IPS DF 6.9 (cell line): ENCODE results near the gene TBCC.

Experiments
- DNase-seq: peaks from one replicate; pipeline ENCODE4 v3.0.0-alpha.2; 2013; ENCODE audit warnings: low read depth, low spot score
- H3K27ac ChIP-seq: one replicate; pipeline ENCODE4 v1.5.1; 2013; ENCODE audit warnings: low read length, control low read depth
- H3K27me3 ChIP-seq: 2 replicates; pipeline ENCODE4 v1.6.1; 2013; ENCODE audit warnings: mild to moderate bottlenecking, low read length; ENCODE audit not compliant: control insufficient read depth, insufficient read depth
- H3K36me3 ChIP-seq: 2 replicates; pipeline ENCODE4 v1.6.1; 2013; ENCODE audit warnings: low read length; ENCODE audit not compliant: control insufficient read depth, insufficient read depth
- H3K4me1 ChIP-seq: 2 replicates; pipeline ENCODE4 v1.6.1; 2013; ENCODE audit warnings: low read length; ENCODE audit not compliant: control insufficient read depth, insufficient read depth
- H3K4me3 ChIP-seq: 2 replicates; pipeline ENCODE4 v1.5.1; 2013; ENCODE audit warnings: mild to moderate bottlenecking, low read length
- H3K9me3 ChIP-seq: 2 replicates; pipeline ENCODE4 v1.6.1; 2013; ENCODE audit warnings: low read length, inconsistent platforms; ENCODE audit not compliant: control insufficient read depth, insufficient read depth
- WGBS: extraction: QIAGEN DNeasy Blood & Tissue Kit; methylation state at CpG from one replicate; pipeline ENCODE4 v1.1.7; 2013; ENCODE audit warnings: mixed read lengths, missing lambda C conversion rate; ENCODE audit not compliant: insufficient read length, insufficient coverage; 5-methylcytosine and 5-hydroxymethylcytosine counted together

Gene TBCC

GRCh38 chr6:42729731-42730130 lies 16.2 kb downstream of the TBCC start:
- Histone ChIP-seq H3K4me1 (no peaks in the 10 kb centered on the region), H3K9me3 (no peaks in the 10 kb centered on the region), H3K27me3 (no peaks in the 10 kb centered on the region), H3K4me3 (no peak overlapping the region), H3K27ac (no peak overlapping the region), H3K36me3 (no peaks in the 10 kb centered on the region)
- DNase-seq = no peak
- WGBS = no CpG with 5 or more reads among the region's 3 CpGs

- no peaks in the 10 kb centered on the region for H3K4me1 ChIP-seq
- DNase-seq = no peak
- WGBS = no CpG with 5 or more reads among the region's 22 CpGs
- no peaks in the 10 kb centered on the region for H3K27me3 ChIP-seq
- H3K27ac ChIP-seq = no peak overlapping the region
- H3K4me3 ChIP-seq = no peak overlapping the region
- H3K9me3 ChIP-seq = no peaks in the 10 kb centered on the region
- H3K36me3 ChIP-seq = no peaks in the 10 kb centered on the region
These were observed 18.3 kb downstream of the TBCC start for GRCh38 chr6:42727627-42728026.

- no peak overlapping the region for H3K4me3 ChIP-seq
- DNase-seq = no peak
- no peaks in the 10 kb centered on the region for H3K27me3 ChIP-seq
- WGBS = no CpG with 5 or more reads among the region's 52 CpGs
- no peaks in the 10 kb centered on the region for H3K9me3 ChIP-seq
- H3K36me3 ChIP-seq = no peaks in the 10 kb centered on the region
- no peaks in the 10 kb centered on the region for H3K4me1 ChIP-seq
- H3K27ac ChIP-seq = no peak overlapping the region
These were observed 18.8 kb downstream of the TBCC start for GRCh38 chr6:42727087-42727611.

GRCh38 chr6:42726485-42727086 lies 19.3 kb downstream of the TBCC start:
- H3K27me3 ChIP-seq = no peaks in the 10 kb centered on the region
- no peak overlapping the region for H3K4me3 ChIP-seq
- no CpG with 5 or more reads among the region's 14 CpGs for WGBS
- H3K4me1 ChIP-seq = no peaks in the 10 kb centered on the region
- no peaks in the 10 kb centered on the region for H3K36me3 ChIP-seq
- H3K27ac ChIP-seq = no peak overlapping the region
- peak; percentile 52 for DNase-seq
- H3K9me3 ChIP-seq = no peaks in the 10 kb centered on the region

GRCh38 chr6:42726026-42726425 lies 19.9 kb downstream of the TBCC start:
- Histone ChIP-seq H3K27me3 (no peaks in the 10 kb centered on the region), H3K4me3 (no peak overlapping the region), H3K4me1 (no peaks in the 10 kb centered on the region), H3K27ac (no peak overlapping the region), H3K36me3 (no peaks in the 10 kb centered on the region), H3K9me3 (no peaks in the 10 kb centered on the region)
- DNase-seq = no peak

- Histone ChIP-seq H3K4me1 (no peaks in the 10 kb centered on the region), H3K27ac (no peak overlapping the region), H3K9me3 (no peaks in the 10 kb centered on the region), H3K27me3 (no peaks in the 10 kb centered on the region), H3K36me3 (no peaks in the 10 kb centered on the region), H3K4me3 (no peak overlapping the region)
- no peak for DNase-seq
These were observed 21.1 kb downstream of the TBCC start for GRCh38 chr6:42724825-42725224.

- Histone ChIP-seq H3K9me3 (no peaks in the 10 kb centered on the region), H3K4me3 (no peak within 1 kb of the TSS), H3K36me3 (no peaks in the 10 kb centered on the region), H3K27me3 (no peaks in the 10 kb centered on the region), H3K4me1 (no peaks in the 10 kb centered on the region), H3K27ac (no peak within 1 kb of the TSS)
- WGBS = no CpG with 5 or more reads among the region's 6 CpGs
- no peak for DNase-seq
These were observed 23.4 kb downstream of the TBCC start, which contains the start of gene PRPH2 for GRCh38 chr6:42722497-42722896. PRPH2 (minus strand) TSS chr6:42722597; CDS start chr6:42722334, 263 bp downstream.

- Histone ChIP-seq H3K4me1 (no peaks in the 10 kb centered on the region), H3K36me3 (no peaks in the 10 kb centered on the region), H3K4me3 (no peak overlapping the region), H3K9me3 (no peaks in the 10 kb centered on the region), H3K27me3 (no peaks in the 10 kb centered on the region), H3K27ac (no peak overlapping the region)
- no CpG with 5 or more reads among the region's 8 CpGs for WGBS
- no peak for DNase-seq
These were observed 25.2 kb downstream of the TBCC start for GRCh38 chr6:42720739-42721138.

- no peaks in the 10 kb centered on the region for H3K9me3 ChIP-seq
- H3K27me3 ChIP-seq = no peaks in the 10 kb centered on the region
- WGBS = no CpG with 5 or more reads among the region's 4 CpGs
These were observed 30.0 kb downstream of the TBCC start for GRCh38 chr6:42715871-42716270.

GRCh38 chr6:42714098-42714761 lies 31.7 kb downstream of the TBCC start:
- H3K27ac ChIP-seq = no peak overlapping the region
- H3K4me1 ChIP-seq = no peaks in the 10 kb centered on the region

More at GRCh38 chr6:42715871-42716270, 30.0 kb downstream of the TBCC start:
- DNase-seq = no peak
- Histone ChIP-seq H3K4me3 (no peak overlapping the region), H3K4me1 (no peaks in the 10 kb centered on the region), H3K36me3 (no peaks in the 10 kb centered on the region), H3K27ac (no peak overlapping the region)

GRCh38 chr6:42711930-42712329 lies 34.0 kb downstream of the TBCC start:
- Histone ChIP-seq H3K4me1 (no peaks in the 10 kb centered on the region), H3K36me3 (no peaks in the 10 kb centered on the region; the same call in 1 of the 2 replicates), H3K27ac (no peak overlapping the region), H3K9me3 (no peaks in the 10 kb centered on the region), H3K27me3 (no peaks in the 10 kb centered on the region), H3K4me3 (no peak overlapping the region)
- no peak for DNase-seq
- WGBS = no CpG with 5 or more reads among the region's 5 CpGs

More at GRCh38 chr6:42714098-42714761, 31.7 kb downstream of the TBCC start:
- Histone ChIP-seq H3K4me3 (no peak overlapping the region), H3K9me3 (no peaks in the 10 kb centered on the region), H3K36me3 (no peaks in the 10 kb centered on the region), H3K27me3 (no peaks in the 10 kb centered on the region)
- no peak for DNase-seq
- no CpG with 5 or more reads among the region's 4 CpGs for WGBS
